Measurements from ENCODE around the gene TOB2.

GRCh38 chr22:41478473-41478872 is 31.9 kb upstream of the TOB2 start:
- no peak for TF ChIP-seq CTCF (IDR thresholded peaks at IDR 0.05; ENCODE audit: low read depth, low read length)
- TF ChIP-seq, protein P1, sequence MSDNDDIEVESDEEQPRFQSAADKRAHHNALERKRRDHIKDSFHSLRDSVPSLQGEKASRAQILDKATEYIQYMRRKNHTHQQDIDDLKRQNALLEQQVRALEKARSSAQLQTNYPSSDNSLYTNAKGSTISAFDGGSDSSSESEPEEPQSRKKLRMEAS (IDR thresholded peaks at IDR 0.05; ENCODE audit: low read depth, low read length), result no peak

Measured in NB4 (cell line).